HG03095 (cell line): Measurements from ENCODE around the gene DUSP15.

Experiments used
- ATAC-seq: cut with Tn5 transposase; IDR thresholded peaks from one replicate; pipeline ENCODE4 v1.9.1; 2021; ENCODE audit warnings: moderate library complexity; ENCODE audit not compliant: unreplicated experiment

Gene DUSP15

DNA sequence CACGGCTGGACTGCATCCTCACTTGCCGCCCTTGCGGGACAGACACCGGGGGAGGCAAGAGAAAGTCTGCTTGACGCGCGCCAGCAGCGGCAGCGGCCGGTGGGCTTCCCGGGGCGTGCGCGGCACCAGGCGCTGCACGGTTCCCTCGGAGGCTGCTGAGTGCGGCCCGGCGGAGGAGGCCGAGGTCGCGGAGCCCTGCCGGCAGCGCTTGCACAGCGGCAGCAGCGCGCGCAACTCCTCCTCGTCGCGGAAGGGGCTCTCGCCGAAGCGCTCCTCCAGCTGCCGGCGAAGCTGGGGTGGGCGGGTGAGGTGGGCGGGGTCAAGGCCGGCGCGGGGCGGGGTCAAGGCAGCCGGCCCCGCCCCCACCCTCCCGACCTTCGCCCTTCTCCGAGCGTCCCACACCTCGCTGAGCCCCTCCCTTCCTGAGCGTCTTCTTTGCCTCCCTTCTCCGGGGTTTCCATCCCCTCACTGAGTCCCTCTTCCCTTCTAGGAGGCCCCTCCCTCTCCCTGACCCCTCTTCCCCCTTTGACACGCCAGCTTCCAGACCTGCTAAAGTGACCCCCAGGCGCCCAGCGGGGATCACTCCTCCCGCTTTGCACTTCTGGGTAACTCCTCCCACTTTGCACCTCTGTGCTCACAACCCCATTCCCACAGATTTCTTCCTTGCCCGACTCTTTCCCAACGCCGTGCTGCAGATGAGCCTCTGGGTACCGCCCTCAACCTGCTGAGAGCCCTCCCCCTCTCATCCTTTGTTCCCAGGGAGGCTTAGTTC is 8.8 kb downstream of the DUSP15 start:
- no peak for ATAC-seq

DNA sequence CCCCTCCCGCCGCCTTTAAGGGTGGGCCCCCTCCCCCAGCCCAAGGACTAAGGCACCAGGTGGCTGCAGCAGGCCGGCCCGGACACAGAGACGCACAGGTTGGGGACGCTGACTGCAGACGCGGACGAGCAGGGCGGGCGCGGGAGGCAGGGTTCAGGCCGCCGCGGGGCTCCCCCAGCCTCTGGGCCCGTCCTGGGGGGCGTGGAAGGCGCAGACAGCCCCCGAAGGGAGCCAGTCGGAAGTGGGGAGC is 9.3 kb downstream of the DUSP15 start:
- no peak for ATAC-seq

- ATAC-seq: no peak
Measured at GRCh38 chr20:31860390-31861134, 9.8 kb downstream of the DUSP15 start.

GRCh38 chr20:31859998-31860380 is 10.3 kb downstream of the DUSP15 start:
- ATAC-seq: no peak

GRCh38 chr20:31859266-31859997 is 10.9 kb downstream of the DUSP15 start:
- no peak for ATAC-seq

- no peak for ATAC-seq
Measured at GRCh38 chr20:31858760-31859083, 11.6 kb downstream of the DUSP15 start.

GRCh38 chr20:31857861-31858759 is 12.2 kb downstream of the DUSP15 start:
- ATAC-seq: peak; percentile 57

- no peak for ATAC-seq
Measured at GRCh38 chr20:31856516-31856915, 13.8 kb downstream of the DUSP15 start.

DNA sequence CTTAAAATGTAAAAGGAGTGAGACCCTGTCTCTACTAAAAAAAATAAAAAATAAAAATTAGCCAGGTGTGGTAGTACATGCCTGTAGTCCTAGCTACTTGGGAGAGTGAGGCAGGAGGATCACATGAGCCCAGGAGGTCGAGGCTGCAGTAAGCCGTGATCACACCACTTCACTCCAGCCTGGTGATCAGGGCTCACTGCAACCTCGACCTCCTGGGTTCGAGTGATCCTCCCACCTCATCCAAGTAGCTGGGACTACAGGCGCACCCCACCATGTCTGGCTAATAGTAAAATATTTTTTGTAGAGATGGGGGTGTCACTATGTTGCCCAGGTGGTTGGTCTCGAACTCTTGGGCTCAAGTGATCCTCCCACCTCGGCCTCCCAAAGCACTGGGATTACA is 16.8 kb downstream of the DUSP15 start:
- ATAC-seq: no peak

GRCh38 chr20:31851240-31851955 is 18.9 kb downstream of the DUSP15 start:
- ATAC-seq: no peak

- ATAC-seq: no peak
Measured at GRCh38 chr20:31849306-31849930, 20.9 kb downstream of the DUSP15 start.

- ATAC-seq: no peak
Measured at GRCh38 chr20:31848088-31848999, 22.0 kb downstream of the DUSP15 start.

GRCh38 chr20:31846793-31847138 is 23.6 kb downstream of the DUSP15 start:
- ATAC-seq: no peak

- ATAC-seq: no peak
Measured at GRCh38 chr20:31845300-31845863, 24.9 kb downstream of the DUSP15 start, which contains the start of gene FOXS1. Gene FOXS1, minus strand, starts transcription at chr20:31845604. Its CDS starts 62 bp downstream, at chr20:31845542.

DNA sequence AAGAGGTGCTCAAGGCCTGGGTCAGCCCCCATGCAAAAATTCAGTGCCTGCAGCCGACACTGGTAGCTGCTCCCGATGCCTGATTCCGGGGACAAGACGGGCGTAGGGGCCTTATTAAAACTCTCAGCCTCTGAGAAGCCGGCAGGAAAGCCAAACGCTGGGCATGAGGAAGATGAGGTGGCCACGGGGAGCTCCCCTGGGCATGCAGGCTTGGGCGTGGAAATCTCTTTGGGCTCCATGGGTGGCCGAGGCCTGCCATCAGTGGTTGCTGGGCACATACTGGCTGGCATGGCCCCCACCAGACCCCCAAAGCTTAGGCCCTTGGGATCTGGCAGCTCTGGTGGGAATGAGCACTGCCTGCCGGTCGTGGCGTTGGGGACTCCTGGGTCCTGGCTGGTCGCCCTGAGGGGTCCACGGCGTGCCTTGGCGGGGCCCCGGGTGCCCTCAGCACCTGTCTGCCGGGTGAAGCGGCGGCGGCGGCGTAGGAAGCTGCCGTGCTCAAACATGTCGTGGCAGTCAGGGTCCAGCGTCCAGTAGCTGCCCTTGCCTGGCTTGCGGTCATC is 25.5 kb downstream of the DUSP15 start:
- no peak for ATAC-seq

GRCh38 chr20:31843881-31844280 is 26.4 kb downstream of the DUSP15 start:
- ATAC-seq: no peak

DNA sequence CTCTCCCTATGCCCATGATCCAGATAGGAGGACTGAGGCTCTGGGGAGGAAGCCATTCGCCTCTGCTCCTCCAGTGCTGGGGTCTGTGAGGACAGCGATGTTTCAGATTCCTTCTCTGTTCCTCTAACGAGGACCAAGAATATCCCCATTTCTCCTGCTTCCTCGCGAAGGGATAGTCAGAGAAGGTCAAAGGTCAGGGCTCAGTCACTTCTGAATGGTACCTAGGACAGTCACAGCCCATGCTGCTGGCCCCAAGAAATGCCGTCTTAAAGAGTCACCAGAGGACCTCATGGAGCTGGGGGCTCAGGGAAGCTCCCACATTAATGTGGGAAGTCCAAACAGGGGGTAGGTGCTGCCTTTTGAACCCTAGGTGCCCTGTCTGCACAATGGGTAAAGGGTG is 27.0 kb downstream of the DUSP15 start:
- no peak for ATAC-seq

- no peak for ATAC-seq
Measured at GRCh38 chr20:31842471-31843157, 27.7 kb downstream of the DUSP15 start.
